DMS153 treated with DMSO at 0.1 percent for 48 hours (cell line): ENCODE data around the gene NOTUM.

Experiments
- DNase-seq: peaks from one replicate; lab custom pipeline; 2025; ENCODE audit not compliant: unreplicated experiment; lab: John Stamatoyannopoulos, UW

The NOTUM gene

DNA sequence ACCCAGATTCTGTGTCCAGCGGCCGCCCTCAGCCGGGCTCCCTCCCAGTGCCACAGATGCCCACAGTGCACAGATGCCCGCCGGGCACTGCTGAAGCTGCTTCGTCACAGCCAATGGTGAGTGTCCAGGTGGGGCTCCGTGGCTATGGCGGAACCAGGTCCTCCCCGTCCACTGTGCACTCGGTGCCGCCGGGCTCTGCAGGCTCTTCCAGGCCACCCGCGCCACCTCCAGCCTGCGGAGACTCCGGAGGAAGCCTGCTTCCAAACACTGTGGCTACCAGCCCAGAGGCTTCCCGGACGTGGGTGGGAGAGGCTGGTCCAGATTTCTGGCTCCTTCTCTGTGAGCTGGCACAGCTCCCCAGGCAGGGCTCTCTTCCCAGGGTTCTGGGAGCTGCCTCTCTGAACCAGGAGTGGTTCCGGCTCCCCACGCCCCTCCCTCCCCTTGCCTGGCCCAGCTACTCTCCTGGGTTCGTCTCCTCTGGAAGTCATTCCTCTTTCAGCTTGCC is 21.1 kb downstream of the NOTUM start:
- DNase-seq: no peak

DNA sequence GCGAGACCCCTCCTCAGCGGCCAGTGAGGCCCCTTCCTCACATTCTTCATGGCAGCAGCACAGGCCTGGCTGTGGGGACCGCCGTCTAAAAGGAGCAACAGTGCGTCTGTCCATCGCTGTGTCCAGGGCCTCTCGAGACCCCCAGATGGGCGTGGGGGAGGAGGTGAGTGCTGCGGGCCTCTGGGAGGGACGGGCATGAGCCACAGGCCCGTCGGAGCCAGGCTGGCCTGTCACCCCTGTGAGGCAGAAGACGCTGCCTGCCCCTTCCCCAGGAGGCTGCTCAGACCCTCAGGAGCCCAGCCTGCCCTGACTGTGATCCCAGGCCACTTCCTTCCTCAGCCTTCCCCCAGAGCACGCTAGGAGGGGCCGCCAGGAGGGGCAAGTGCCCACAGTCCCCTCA is 21.8 kb downstream of the NOTUM start:
- no peak for DNase-seq

DNA sequence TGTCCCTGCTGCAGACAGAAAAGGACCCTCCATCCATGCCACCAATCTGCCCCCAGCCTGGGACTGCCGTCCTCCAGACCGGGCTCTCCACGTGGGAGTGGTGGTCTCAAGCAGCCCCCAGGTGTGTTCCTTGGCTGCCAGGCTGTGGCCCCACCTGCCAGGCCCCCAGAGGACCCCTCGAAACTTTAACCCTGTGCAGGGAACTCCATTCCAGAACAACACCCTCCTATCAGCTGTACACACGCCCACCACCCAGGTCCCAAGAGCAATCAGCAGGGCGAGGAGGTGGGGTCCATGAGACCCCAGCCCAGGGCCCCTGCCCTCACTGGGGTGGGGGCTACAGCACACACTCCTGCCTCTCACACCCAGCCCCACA is 25.3 kb downstream of the NOTUM start:
- no peak for DNase-seq

DNA sequence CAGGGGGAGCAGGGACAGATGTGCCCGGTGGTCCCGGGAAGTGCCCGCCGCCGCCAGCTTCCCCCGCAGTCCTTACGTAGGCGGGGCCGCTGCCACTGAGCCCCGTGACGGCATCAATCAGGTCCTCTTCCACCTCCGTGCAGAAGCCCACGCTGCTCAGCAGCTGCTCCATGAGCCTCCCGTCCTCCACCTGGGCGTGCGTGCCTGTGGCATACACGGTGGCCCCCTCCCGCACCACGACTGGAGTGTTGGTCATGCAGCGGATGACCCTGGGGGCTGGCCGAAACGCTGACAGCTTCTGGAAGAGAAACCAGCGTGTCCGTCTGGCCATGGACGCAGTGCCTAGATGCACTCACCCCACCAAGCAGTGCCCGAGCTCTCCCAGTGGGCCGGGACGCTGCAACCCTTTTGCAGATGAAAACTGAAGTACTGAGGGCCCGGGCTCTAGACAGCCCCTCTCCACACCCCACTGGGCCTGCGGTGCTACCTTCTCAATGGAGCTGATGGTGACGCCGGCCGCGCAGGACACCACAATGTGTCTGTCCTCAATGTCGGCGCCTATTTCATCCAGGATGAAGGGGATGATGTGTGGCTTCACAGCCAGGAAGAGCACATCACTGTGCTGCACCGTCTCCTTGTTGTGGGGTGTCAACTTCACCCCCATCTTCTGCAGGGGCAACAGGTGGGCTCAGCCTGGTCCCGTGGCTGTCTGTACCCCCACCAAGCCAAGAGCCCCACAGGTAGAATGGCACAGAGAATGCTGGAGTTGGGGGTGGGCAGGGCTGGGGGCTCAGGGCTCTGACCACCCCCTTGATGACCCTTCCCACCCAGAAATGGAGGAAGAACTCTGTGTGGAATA is 25.9 kb downstream of the NOTUM start:
- DNase-seq: no peak

DNA sequence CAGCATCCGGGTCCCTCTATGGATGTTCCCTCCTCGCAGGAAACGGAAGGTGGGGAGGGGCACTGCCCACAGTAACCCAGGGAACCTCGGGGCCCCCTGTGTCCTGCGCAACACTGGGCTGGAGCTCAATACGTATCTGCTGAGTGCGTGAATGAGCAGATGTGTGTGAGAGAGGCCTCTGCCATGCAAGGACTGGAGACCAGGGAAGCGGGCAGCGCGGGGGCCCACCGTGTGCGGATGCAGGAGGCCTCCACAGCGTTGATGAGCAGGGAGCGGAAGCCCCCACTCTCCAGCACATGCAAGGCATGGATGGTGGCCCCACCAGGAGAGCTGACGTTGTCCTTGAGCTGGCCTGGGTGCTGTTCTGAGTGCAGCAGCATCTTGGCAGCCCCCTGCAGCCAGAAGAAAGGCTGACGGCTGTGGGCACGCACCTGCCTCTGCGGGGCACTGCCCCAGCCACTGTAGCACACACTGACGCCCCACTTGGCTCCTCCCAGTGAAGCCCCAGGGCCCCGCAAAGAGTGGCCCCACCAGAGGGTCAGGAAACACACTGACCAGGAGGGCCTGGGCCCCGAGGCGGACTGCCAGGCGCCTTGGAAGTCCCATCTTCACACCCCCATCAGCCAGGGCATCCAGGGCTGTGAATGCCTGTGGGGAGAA is 26.8 kb downstream of the NOTUM start:
- no peak for DNase-seq

DNA sequence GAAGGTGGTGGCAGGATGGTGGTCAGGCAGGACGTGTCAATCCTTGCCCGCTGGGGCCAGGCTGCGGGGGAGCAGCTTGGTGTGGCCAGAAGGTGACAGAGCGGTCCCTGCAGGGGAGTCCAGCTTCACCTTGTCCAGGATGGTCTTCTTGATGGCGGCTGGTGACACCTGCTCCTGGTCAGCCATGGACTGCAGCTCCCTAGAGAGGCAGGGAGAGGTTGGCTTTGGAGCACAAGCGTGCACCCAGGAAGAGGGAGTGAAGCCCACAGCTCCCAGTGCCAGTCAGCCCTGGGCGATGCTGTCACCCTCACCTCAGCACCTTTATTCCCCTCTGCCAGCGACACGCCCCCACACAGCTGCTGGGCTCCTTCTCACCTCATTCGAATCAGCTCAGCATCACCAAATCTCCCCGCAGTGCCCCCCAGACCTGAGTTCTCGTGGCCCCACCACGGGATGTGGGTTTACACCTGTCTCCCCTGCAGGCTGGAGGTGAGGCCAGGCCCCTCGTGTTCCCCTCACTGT is 27.7 kb downstream of the NOTUM start:
- DNase-seq: no peak

DNA sequence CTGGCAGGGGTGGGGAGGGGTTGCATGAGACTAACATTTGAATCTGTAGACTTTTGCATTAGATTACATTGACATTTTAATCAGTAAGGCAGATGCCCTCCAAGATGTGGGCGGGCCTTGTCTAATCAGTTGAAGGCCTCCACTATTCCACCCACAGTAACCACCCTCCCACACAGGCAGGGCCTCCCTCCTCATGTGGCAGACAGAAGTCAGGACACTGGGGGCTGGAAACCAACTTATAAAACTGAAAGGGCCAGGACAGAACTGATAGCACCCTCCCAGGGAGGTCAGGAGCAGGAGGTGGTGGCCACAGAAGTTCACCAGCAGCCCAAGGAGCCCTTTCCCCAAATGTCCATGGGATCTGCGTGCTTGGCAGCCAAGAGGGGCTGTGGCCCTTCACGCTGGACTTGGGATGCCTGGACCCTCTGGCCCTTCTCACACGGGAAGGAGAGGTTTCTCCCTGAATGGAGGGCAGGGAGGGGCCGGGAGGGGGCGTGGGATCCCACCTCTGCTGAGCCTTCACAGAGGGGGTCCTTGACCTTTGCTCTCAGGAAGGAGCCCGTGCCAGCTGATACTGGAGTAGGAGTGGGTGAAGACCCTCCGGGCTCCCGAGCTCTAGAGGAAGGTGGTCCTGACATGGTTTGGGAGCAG is 28.5 kb downstream of the NOTUM start:
- no peak for DNase-seq

DNA sequence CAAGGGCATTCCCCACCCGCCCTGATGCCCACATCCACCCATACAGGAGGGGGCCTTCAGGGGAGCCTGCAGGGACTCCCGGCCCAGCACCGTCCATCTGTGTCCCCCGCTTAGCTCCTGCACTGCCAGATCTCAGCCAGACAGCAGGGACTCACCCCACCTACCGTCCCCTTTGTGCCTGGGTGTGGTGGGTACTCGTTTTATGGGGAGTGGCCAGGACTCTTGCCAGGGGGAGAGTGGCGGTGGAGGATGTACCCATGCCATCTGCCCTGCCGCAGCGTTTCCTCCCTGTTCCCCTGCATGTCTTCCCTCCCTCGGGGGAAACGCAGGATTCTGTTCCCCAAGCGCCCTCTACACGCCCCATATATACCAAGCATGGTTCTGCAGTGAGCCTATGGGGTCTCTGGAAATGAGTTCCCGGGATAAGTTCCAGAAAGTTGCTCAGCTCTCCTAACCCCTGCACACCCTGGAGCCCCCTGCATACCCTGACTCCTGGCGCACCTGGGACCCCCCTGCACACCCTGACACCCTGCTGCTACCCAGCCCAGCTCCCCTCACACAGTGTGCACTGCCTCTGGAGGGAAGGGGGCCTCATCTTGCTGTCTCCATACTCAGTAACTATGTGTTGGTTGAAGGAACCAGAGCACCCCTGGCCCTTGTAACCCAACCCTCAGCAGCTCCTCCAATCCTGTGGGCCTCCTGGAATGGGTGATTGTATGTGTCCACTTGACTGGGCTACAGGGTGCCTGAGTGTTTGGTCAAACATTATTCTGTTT is 29.2 kb downstream of the NOTUM start:
- no peak for DNase-seq

DNA sequence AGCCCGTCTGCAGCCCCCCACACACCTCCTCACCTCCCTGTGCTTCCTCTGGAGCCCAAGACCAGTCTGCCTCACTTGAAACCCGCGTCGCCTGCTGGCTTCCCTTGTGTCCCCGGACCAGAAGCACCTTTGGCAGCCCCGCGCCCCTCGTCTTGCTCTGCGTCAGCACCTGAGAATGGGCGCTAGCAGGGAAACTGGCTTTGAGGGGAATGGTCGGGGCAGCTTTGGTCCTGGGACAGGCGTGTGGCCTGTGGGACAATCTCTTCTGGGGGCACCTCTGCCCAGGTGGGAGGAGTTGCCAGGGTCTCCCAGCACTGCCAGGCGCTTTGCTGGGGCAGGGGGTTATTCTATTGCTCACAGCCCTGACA is 29.8 kb downstream of the NOTUM start:
- DNase-seq: no peak

DNA sequence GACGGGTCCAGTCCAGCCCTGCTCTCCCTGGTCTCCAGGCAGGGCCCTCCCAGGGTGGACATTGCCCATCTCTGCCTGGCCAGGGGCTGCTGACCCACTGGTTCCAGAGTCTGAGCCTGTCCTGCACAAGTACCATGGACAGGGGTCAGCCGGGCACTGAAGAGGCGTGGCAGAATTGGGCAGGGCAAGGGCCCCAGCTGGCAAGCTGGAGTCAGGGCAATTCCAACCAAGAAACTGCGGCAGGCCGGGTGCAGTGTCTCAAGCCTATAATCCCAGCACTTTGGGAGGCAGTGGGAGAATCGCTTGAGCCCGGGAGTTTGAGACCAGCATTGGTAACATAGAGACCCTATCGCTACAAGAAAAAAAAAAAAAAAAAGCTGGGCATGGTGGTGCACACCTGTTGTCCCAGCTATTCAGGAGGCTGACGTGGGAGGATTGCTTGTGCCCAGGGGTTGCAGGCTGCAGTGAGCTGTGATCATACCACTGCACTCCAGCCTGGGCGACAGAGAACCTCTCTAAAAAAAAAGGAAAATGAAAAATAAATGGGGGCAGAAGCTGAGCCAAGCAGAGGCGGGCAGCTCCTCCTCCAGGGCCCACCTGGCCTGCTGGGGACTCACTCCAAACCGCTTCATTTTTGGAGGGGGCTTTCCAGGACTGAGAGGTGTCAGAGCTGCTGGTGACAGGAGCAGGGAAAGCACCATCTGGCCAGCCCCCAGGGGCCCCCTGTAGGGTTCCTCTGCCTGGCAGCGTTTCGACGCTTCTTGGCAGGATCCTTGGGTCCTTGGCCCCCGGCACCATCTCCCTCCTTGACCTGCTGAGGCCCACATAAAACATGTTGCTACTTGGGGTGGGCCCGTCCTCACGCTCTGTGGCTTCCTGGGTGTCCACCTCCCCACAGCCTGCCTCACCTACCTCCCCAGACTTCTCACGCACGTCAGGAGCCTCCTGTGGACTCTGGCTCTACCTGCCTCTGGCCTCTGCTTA is 30.6 kb downstream of the NOTUM start:
- no peak for DNase-seq

DNA sequence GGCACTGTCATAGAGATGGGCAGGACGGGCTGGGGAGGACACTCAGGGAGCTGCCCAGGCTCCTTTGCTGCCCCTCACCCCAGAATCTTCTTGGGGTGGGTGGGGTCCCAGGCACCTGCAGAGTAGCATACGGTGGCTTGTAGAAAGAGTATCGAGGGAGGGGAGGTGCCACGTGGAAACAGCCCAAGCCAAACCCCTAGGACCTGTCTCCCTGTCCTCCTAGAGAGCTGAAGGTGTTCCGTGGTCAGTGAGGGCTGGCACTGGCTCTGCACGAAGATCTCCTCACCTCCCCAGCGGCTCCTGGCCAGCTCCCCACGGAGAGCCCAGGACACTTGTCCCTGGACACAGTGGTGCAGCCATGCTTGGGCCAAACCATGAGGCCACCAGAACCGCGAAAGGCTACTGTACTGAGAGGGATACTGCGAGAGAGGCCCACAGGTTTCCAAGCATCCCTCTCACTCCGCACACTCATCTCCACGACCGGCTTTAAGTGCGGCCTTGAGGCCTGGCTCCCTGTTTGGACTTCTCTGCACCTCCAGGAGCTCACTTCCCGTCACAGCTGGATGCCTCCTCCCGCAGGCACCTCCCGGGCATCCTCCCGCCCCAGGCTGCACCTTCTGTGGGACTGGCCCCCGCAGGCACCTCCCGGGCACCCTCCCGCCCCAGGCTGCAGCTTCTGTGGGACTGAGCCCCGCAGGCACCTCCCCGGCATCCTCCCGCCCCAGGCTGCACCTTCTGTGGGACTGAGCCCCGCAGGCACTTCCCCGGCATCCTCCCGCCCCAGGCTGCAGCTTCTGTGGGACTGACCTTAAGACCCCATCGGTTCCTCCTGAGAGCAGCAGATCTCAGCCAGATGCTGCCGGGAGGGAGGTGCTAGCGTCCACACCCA is 31.5 kb downstream of the NOTUM start:
- DNase-seq: no peak

DNA sequence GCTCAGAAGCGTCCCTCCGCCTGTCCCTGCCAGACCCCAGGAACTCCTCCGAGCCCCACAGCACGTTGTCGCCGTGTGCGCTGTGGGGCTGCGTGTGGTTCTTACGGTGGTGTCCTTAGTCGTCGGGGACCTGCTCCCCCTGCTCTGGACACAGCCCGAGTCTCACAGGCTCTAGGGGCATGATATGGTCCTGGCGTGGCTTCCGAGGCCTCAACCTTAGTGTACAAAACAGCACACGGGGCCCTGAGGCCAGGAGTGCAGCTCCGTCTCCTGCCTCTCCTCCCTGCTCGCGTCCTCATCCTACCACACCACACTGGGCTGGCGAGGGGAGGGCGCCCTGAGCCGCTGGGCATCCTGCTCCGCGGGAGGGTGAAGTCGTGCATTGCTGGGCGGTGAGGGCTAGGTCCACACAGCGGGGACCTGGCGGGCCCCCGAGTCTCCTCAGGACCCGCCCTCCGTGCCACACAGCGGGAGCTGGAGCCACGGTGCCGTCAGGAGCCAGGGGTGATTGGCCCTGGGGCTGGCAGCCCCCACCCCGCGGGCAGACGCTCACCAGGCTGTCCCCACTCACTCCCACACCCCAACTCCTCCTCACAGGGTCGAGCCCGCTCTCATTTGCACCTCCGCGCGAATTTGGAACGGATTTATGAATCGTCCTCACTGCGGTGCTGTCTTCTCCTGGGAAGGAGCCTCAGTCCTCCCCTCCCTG is 32.3 kb downstream of the NOTUM start:
- no peak for DNase-seq

DNA sequence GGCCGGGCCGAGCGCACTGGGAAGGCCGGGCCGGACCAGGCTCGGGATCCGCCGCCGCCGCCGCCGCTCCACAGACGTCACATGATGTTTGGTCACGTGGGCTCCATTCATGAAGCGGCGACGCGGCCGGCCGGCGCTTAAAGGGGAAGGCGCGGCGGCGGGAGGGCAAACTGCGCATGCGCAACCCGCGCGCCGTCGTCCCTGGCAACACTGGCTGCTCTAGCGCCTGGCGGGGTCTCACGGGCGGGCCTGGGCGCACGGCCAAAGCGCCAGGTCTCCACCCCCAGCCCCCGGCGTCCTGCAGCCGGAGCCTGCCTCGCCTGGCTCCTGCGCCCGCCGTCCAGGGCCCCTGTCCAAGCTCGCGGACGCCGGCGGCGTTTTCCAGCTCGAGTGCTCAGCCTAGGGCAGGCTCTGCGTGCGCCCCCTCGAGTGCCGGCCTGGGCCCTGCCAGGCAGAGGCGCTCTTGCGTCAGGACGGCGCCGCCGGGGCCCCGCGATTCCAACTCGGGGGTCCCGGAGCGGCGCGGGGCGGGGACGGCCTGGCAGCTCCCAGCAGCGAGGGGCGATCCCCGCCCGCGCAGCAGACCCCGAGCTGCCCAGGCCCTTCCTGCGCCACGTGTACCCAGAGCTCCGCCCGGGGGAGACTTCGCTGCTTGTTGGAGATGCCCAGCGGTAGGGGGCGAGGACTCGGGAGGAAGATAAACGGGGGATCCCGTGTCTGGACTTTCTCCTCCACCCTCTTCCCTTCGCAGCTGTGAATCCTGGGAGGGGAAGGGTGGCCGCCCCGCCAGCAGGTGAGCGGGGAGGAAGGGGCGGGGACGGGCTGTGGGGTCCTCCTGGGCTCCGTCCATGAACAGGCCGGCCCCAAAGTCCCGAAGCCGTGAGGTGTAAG is 33.1 kb downstream of the NOTUM start, which contains the start of gene MAFG:
Gene MAFG, minus strand, starts transcription at position 83 of the 891 bp plus-strand sequence. CDS start 4,550 bp downstream, outside the sequence.
- DNase-seq: peak; percentile 78

DNA sequence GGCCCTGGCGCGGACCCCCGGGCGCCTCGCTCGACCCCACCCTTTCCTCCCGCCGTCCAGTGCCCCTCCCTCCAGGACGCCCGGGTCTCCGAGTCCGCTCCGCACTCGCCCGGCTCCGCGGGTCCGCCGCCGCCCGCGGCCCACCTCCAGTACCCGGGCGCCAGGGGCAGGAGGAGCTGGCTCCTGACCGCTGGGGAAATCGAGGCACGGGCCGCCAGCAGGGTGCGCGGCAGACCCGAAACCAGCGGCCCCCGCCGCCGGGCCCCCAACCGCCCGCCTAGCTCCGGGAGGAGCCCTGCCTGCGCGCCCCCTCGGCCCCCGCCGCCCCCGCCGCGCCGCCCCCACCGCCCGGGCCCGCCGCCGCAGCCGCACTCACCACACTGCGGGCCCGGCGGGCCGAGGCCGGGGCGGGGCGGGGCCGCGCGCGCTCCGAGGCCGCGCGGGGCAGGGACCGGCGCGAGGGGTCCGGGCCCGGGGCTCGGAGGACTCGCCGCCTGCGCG is 33.8 kb downstream of the NOTUM start:
- DNase-seq: no peak

DNA sequence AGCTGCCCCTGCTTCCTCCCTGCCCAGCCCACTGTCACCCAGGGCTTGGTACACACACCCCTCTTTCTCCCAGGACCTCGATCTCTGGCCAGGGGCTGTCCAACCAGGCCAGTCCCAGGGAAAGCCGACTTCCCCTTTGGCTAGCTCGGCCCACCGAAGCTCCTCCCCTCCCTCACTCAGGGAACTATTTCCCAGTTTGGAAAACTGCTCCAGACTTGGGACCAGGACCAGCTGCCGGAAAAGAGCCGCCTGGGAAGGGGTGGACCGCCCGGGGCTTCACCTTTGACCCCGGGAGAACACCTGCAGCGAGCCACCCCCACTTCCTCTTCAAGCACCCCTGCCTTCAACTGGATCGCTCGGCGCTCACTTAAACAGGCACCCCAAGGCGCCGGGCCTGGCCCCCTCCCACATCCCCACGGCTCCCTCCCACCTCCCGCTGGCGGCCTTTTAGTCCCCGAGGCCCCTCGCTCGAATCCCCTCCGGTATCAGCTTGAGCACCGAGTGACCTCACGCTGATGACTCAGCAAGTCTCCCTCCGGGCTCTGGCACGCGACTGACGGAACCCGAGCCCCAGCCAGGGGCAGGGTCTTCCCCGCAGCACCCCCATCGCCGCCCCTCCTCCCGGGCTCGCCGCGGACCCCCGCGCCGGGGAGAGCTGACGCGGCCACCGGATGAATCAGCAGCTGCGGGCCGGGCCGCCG is 34.4 kb downstream of the NOTUM start:
- no peak for DNase-seq

DNA sequence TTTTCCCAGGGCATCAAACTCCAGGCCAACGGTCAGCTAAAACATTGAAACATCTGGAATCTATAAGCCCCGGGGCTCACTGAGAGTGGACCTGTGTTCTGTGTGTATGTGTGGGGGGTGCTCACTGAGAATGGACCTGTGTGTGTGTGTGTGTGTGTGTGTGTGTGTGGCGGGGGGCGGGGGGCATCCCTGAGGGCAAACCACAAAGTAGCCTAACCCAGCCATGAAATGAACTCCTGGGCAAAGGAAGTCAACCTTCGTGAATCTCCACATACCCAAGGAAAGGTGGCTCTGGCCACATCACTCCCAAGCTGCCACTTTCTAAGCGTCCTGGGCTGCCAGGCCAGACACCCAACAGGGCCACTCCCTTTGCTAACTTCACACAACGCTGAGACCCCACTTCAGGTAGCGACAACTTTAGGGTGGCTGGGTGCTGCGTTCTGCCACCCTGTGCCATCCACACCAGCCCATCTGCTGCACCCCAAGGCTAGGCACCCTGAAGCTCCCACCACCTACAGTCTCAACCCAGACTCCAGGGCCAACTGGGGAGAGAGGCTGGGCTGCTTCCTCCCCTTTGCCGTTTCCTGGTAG is 35.0 kb downstream of the NOTUM start:
- no peak for DNase-seq
